Skeletal muscle tissue (tissue), 5 donors: ENCODE results near the gene VAMP7. TPM values are rescaled to one million over a fixed set of nuclear protein-coding genes. Genes with fewer than 3 reads are reported as not detected.
"Not testable (repeated sequence)": the region's sequence is repeated elsewhere in the genome, so short reads cannot be mapped to it uniquely, and the experiment has no call there.

Experiments used
- H3K27ac ChIP-seq: one replicate; pipeline ENCODE4 v1.7.0; 2013; ENCODE audit warnings: mild to moderate bottlenecking, low read depth, low read length, inconsistent platforms
- H3K27me3 ChIP-seq, 3 donors: one replicate each; pipeline ENCODE4 v1.7.0; 2013; ENCODE audit warnings: low read length in 3 of 3; ENCODE audit not compliant: control insufficient read depth in 3 of 3, insufficient read depth in 3 of 3
- H3K36me3 ChIP-seq, 3 donors: one replicate each; pipeline ENCODE4 v1.7.0; 2013; ENCODE audit warnings: low read length in 3 of 3; ENCODE audit not compliant: control insufficient read depth in 3 of 3, insufficient read depth in 3 of 3
- H3K4me1 ChIP-seq, 3 donors: one replicate each; pipeline ENCODE4 v1.7.0; 2013; ENCODE audit warnings: low read length in 3 of 3, mild to moderate bottlenecking in 3 of 3; ENCODE audit not compliant: control insufficient read depth in 3 of 3, insufficient read depth in 3 of 3
- H3K4me3 ChIP-seq, 3 donors: one replicate each; pipeline ENCODE4 v1.7.0; 2013; ENCODE audit warnings: low read length in 3 of 3
- H3K9ac ChIP-seq, 3 donors: one replicate each; pipeline ENCODE4 v1.7.0; 2013; ENCODE audit warnings: low read length in 3 of 3, mild to moderate bottlenecking in 3 of 3, moderate library complexity in 2 of 3, low read depth in 1 of 3
- H3K9me3 ChIP-seq, 3 donors: one replicate each; pipeline ENCODE4 v1.7.0; 2013; ENCODE audit warnings: low read length in 3 of 3; ENCODE audit not compliant: control insufficient read depth in 3 of 3
- small RNA-seq: library from RNA; depleted of rRNA; stranded (forward); fragments of <200 nt; gene quantifications from one replicate; pipeline ENCODE3, GENCODE V24; 2014
- total RNA-seq: library from RNA; depleted of rRNA; stranded (reverse); fragments of >200 nt; gene quantifications from one replicate; pipeline ENCODE4 v1.2.3, GENCODE V29; 2014
- donor health status: Osteomylitis.

VAMP7 gene
- total RNA-seq, 1 donor from 2014 or later = 17.2 TPM

GRCh38 chrX:155971658-155972057 lies 90.5 kb downstream of the VAMP7 start:
- H3K9ac ChIP-seq, H3K27me3 ChIP-seq, H3K9me3 ChIP-seq, H3K36me3 ChIP-seq, H3K4me1 ChIP-seq, H3K4me3 ChIP-seq, H3K27ac ChIP-seq: not testable (repeated sequence)

- H3K27ac ChIP-seq, H3K4me3 ChIP-seq, H3K36me3 ChIP-seq, H3K4me1 ChIP-seq, H3K9me3 ChIP-seq, H3K27me3 ChIP-seq, H3K9ac ChIP-seq: not testable (repeated sequence)
These were observed 91.1 kb downstream of the VAMP7 start for GRCh38 chrX:155972241-155972640.

- peaks cover 0 to 2% (median 0%) of the 10 kb centered on the region in 3 donors for H3K27me3 ChIP-seq
- H3K4me1 ChIP-seq = no peaks in the 10 kb centered on the region
- no peak overlapping the region for H3K9ac ChIP-seq
- H3K27ac ChIP-seq = no peak overlapping the region
- H3K36me3 ChIP-seq = no peaks in the 10 kb centered on the region
- peaks cover 0 to 1% (median 0%) of the 10 kb centered on the region in 3 donors for H3K9me3 ChIP-seq
- no peak overlapping the region for H3K4me3 ChIP-seq
These were observed 102.2 kb downstream of the VAMP7 start for GRCh38 chrX:155983326-155983725.

- no peak overlapping the region for H3K4me3 ChIP-seq
- H3K9me3 ChIP-seq = peaks cover 0 to 1% (median 0%) of the 10 kb centered on the region in 3 donors
- H3K27me3 ChIP-seq = peaks cover 0 to 2% (median 0%) of the 10 kb centered on the region in 3 donors
- H3K9ac ChIP-seq = no peak overlapping the region
- H3K36me3 ChIP-seq = no peaks in the 10 kb centered on the region
- no peaks in the 10 kb centered on the region for H3K4me1 ChIP-seq
- no peak overlapping the region for H3K27ac ChIP-seq
These were observed 104.1 kb downstream of the VAMP7 start for GRCh38 chrX:155985208-155985607.

GRCh38 chrX:155986995-155987394 lies 105.8 kb downstream of the VAMP7 start:
- not testable (repeated sequence) for H3K4me1 ChIP-seq, H3K9ac ChIP-seq

GRCh38 chrX:155988859-155989258 lies 107.7 kb downstream of the VAMP7 start:
- Histone ChIP-seq H3K9me3 (peaks cover 0 to 1% (median 0%) of the 10 kb centered on the region in 3 donors), H3K4me1 (no peaks in the 10 kb centered on the region), H3K27me3 (peaks cover 0 to 2% (median 0%) of the 10 kb centered on the region in 3 donors), H3K4me3 (no peak overlapping the region), H3K36me3 (no peaks in the 10 kb centered on the region), H3K27ac (no peak overlapping the region), H3K9ac (no peak overlapping the region)

More at GRCh38 chrX:155986995-155987394, 105.8 kb downstream of the VAMP7 start:
- H3K9me3 ChIP-seq, H3K36me3 ChIP-seq, H3K4me3 ChIP-seq, H3K27me3 ChIP-seq, H3K27ac ChIP-seq: not testable (repeated sequence)

Small RNA genes within 50 kb of the gene (small RNA-seq; reads per million reads assigned to genes)
- not detected for gene DPH3P2

Other genes starting within 250 kb of the VAMP7 start
- not detected for gene IL9R, start 116.4 kb downstream of the VAMP7 start, total RNA-seq